ENCODE measurements around the gene PLXDC2.

The PLXDC2 gene

DNA sequence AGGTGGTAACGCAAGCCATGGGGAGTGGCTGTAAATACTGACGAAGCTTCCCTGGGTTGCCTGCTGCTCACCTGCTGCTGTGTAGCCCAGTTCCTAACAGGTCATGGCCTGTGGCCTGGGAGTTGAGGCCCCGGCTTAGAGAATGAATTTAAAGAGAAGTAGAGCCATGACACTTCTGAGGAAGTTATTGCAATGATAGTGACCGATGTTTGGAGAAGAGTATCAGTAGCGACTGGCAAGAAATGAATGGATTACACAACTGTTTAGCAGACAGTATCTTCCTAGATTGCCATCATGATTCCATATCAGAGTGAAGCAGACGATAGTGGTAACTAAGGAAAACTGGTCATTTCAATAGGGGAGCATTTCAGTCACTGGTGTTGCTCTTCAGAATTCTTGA is 249.6 kb downstream of the PLXDC2 start:
- TF ChIP-seq, protein P1, sequence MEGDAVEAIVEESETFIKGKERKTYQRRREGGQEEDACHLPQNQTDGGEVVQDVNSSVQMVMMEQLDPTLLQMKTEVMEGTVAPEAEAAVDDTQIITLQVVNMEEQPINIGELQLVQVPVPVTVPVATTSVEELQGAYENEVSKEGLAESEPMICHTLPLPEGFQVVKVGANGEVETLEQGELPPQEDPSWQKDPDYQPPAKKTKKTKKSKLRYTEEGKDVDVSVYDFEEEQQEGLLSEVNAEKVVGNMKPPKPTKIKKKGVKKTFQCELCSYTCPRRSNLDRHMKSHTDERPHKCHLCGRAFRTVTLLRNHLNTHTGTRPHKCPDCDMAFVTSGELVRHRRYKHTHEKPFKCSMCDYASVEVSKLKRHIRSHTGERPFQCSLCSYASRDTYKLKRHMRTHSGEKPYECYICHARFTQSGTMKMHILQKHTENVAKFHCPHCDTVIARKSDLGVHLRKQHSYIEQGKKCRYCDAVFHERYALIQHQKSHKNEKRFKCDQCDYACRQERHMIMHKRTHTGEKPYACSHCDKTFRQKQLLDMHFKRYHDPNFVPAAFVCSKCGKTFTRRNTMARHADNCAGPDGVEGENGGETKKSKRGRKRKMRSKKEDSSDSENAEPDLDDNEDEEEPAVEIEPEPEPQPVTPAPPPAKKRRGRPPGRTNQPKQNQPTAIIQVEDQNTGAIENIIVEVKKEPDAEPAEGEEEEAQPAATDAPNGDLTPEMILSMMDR (IDR thresholded peaks at IDR 0.05; ENCODE audit: insufficient read depth, missing control alignments) = no peak
- FAIRE-seq (no peak), DNase-seq (ENCODE audit: insufficient read length, low spot score) (no peak)

GRCh38 chr10:20073167-20073566 is 256.9 kb downstream of the PLXDC2 start:
- DNase-seq (ENCODE audit: insufficient read length, low spot score) (no peak), FAIRE-seq (no peak)
- TF ChIP-seq, protein P1 (IDR thresholded peaks at IDR 0.05; ENCODE audit: insufficient read depth, missing control alignments) = no peak

- FAIRE-seq = no peak
- no peak for DNase-seq (ENCODE audit: insufficient read length, low spot score)
- TF ChIP-seq, protein P1 (IDR thresholded peaks at IDR 0.05; ENCODE audit: insufficient read depth, missing control alignments) = no peak
Observed at GRCh38 chr10:20075713-20076112, 259.5 kb downstream of the PLXDC2 start.

DNA sequence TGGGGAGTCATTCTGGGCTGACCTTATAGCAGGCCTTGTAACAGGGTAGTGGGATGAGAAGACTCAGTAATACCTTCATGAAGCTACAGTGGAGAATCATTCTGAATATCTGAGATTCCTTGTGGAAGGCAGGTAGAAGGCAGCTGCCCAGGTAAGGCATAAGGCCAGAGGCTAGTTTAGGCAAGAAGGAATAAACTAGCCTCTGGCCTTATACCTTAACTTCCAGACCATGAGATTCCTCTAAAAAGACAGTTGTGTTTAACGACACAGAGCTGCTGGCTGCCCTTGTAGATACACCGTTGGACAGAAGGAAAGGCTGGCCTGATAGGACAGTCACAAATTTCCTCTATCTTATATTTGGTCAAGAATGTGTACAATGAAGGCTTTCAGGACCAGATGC is 268.2 kb downstream of the PLXDC2 start:
- FAIRE-seq = no peak
- TF ChIP-seq, protein P1 (IDR thresholded peaks at IDR 0.05; ENCODE audit: insufficient read depth, missing control alignments) = no peak
- no peak for DNase-seq (ENCODE audit: insufficient read length, low spot score)

GRCh38 chr10:20085115-20085514 is 268.9 kb downstream of the PLXDC2 start:
- FAIRE-seq (no peak), DNase-seq (ENCODE audit: insufficient read length, low spot score) (no peak)
- TF ChIP-seq, protein P1 (IDR thresholded peaks at IDR 0.05; ENCODE audit: insufficient read depth, missing control alignments) = no peak

- TF ChIP-seq, protein P1 (IDR thresholded peaks at IDR 0.05; ENCODE audit: insufficient read depth, missing control alignments) = no peak
- no peak for DNase-seq (ENCODE audit: insufficient read length, low spot score)
- FAIRE-seq = no peak
Observed at GRCh38 chr10:20087353-20087752, 271.1 kb downstream of the PLXDC2 start.

- FAIRE-seq = no peak
- TF ChIP-seq, protein P1 (IDR thresholded peaks at IDR 0.05; ENCODE audit: insufficient read depth, missing control alignments) = no peak
- no peak for DNase-seq (ENCODE audit: insufficient read length, low spot score)
Observed at GRCh38 chr10:20088061-20088701, 271.9 kb downstream of the PLXDC2 start.

All from D721Med (cell line).